H1 (cell line): ENCODE results near the gene EGLN2.

Experiments
- JUND ChIP-seq: IDR thresholded peaks from 2 replicates; pipeline ENCODE4 v1.6.1; 2011; ENCODE audit warnings: mild to moderate bottlenecking, improper control_type of control experiment, low read length
- POLR2A ChIP-seq, 2 experiments: IDR thresholded peaks; 1 replicate in 1 of 2; 2 replicates in 1 of 2; pipeline ENCODE4 v1.6.1; 2011; ENCODE audit warnings: low read depth in 2 of 2, low read length in 2 of 2, mild to moderate bottlenecking in 2 of 2; ENCODE audit errors: control extremely low read depth in 1 of 2
- TF ChIP-seq, protein P1 (sequence below): IDR thresholded peaks from 2 replicates; pipeline ENCODE4 v1.6.1; 2011; ENCODE audit warnings: low read depth, mild to moderate bottlenecking, low read length; ENCODE audit not compliant: insufficient read depth

DNA sequence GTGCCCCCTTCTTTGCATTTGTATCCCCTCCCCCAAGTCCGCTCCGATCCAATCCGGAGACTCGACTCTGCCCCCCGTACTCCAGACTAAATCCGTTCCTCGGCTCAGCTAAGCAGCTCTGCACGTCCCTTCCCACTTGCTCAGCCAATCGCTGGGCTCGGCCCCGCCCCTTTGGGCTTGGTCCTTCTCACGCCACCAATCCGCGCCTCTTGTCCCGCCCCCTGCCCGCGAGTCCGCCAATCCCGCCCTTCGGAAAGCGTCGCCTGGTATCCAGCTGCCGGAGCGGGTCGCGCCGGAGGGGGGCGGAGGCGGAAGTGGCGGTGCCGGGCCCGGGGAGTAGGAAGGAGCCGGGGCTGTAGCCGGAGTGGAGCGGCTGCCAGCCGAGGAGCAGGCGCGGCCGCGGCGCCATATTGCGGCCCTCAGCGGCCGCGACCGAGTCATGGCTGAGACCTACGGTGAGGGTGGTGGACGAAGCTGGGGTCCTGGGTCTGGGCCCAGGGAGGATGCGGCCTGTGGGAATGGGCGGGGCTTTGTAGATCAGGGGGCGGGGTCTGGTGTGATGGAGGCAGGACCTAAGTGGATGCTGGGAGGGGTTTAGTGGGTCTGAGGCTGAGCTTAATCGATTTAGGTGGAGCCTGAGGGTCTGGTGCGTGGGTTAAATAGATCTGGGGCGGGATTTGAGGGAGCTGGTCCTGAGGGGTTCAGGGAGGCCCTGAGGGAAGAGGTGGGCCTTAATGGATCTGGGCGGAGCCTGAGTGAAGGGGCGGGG is 20.9 kb upstream of the EGLN2 start, which contains the start of gene RAB4B:
- TF ChIP-seq POLR2A (IDR thresholded peaks at IDR 0.05; ENCODE audit: control extremely low read depth in 1 of 2, low read depth in 2 of 2, low read length in 2 of 2), result no peak
- no peak; the same call in 1 of the 2 replicates for TF ChIP-seq JUND
- TF ChIP-seq, protein P1, sequence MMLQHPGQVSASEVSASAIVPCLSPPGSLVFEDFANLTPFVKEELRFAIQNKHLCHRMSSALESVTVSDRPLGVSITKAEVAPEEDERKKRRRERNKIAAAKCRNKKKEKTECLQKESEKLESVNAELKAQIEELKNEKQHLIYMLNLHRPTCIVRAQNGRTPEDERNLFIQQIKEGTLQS, result no peak
